ENCODE data around the gene SLC6A4.

Gene SLC6A4

GRCh38 chr17:30176855-30177254, 58.6 kb downstream of the SLC6A4 start:
- H3K27ac ChIP-seq: no peak overlapping the region
- no peak for TF ChIP-seq ZFX (IDR thresholded peaks at IDR 0.05)
- TF ChIP-seq, protein P1, sequence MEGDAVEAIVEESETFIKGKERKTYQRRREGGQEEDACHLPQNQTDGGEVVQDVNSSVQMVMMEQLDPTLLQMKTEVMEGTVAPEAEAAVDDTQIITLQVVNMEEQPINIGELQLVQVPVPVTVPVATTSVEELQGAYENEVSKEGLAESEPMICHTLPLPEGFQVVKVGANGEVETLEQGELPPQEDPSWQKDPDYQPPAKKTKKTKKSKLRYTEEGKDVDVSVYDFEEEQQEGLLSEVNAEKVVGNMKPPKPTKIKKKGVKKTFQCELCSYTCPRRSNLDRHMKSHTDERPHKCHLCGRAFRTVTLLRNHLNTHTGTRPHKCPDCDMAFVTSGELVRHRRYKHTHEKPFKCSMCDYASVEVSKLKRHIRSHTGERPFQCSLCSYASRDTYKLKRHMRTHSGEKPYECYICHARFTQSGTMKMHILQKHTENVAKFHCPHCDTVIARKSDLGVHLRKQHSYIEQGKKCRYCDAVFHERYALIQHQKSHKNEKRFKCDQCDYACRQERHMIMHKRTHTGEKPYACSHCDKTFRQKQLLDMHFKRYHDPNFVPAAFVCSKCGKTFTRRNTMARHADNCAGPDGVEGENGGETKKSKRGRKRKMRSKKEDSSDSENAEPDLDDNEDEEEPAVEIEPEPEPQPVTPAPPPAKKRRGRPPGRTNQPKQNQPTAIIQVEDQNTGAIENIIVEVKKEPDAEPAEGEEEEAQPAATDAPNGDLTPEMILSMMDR (conservative IDR thresholded peaks at IDR 0.05): no peak

DNA sequence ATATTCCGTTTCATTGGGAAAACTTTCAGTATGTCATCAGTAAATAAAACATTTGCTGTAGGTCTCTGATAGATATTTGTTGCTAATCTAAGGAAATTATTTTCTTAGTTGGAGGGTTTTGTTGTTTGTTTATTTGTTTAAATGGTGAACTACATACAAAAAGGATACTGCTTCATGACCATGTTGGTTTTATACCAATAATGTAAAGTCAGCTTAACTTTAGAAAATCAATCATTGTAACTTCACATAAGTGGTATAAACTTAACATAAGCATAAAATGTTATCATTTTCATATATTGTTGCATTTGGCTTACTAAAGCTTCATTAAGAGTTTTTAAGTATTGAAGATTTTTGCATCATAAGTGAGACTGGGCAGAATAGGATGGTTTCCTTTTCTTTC, 60.9 kb downstream of the SLC6A4 start:
- TF ChIP-seq, protein P1 (conservative IDR thresholded peaks at IDR 0.05): no peak
- no peak for TF ChIP-seq ZFX (IDR thresholded peaks at IDR 0.05)
- no peak overlapping the region for H3K27ac ChIP-seq

DNA sequence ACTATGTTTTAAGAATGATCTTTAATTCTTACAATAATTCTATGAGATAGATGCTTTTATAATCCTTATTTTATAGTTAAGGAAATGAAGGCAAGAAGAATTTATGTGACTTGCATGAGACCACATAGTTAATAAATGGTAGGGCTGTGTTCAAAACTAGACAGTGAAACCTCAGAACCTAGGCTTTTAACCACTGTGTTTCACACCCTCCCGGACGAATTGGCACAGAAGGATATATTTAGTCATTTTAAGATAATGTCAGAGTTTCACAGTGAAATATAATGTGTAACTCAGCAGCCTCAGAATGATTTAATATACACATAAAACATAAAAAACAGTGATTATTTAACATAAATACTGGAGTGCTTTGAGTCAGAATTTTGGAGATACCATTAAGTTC, 61.8 kb downstream of the SLC6A4 start:
- H3K27ac ChIP-seq: no peak overlapping the region
- TF ChIP-seq ZFX (IDR thresholded peaks at IDR 0.05): no peak
- TF ChIP-seq, protein P1 (conservative IDR thresholded peaks at IDR 0.05): no peak

DNA sequence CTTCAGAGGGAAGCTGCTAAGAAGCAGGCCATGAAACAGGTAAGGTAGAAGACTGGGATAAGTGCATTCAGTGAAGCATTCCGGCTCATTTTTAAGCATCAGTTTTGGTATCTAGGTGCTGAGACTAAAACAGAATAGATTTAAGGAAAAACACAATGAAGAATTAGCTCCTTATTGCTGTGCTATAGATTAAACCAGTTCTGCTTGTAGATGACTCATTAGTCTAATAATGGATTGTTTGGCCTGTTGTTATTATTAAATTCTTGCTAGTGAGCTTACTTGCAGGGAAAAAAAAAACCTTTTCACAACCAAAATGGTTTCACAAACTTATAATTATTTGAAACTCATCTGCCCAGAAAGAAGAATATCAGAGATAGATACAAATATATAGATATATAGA, 62.9 kb downstream of the SLC6A4 start:
- TF ChIP-seq ZFX (IDR thresholded peaks at IDR 0.05): no peak
- TF ChIP-seq, protein P1 (conservative IDR thresholded peaks at IDR 0.05): no peak
- H3K27ac ChIP-seq: no peak overlapping the region

DNA sequence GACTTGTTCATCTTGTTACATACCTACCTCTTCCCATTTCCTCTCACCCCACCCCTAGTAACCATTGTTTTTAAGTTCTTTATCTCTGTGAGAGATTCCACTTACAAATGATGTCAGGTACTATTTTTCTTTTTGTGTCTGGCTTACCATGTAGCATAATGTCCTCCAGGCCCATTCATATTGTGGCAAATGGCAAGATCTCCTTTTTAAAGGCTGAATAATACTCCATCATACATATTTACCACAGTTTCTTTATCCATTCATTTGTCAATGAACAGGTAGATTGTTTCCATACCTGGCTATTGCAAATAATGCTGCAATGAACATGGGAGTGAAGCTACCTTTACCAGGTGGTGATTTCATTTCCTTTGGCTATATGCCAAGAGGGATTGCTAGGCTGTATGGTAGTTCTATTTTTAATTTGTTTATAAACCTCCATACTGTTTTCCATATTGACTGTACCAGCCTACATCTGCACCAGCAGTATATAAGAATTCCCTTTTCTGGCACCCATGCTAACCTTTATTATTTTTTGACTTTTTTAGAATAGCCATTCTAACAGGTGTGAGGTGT, 65.0 kb downstream of the SLC6A4 start:
- H3K27ac ChIP-seq: no peak overlapping the region
- TF ChIP-seq ZFX (IDR thresholded peaks at IDR 0.05): no peak
- TF ChIP-seq, protein P1 (conservative IDR thresholded peaks at IDR 0.05): no peak

DNA sequence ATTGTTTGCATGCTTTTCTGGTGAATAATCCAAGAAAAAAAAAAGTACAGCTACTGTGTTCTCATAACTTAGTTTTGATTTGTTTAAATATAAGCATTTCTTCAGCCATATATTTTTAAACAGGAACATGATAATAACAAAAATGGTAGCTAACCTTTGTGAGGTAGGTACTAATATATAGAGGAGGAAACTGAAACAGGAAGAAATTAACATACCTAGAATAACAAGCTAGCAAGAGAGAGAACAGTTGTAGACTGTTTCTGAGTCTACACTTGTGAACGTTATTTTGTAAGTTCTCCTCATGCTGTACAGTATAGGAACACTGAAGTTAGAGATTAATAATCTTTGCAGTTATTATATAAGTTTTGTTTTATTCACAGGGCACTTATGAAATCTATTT, 69.5 kb downstream of the SLC6A4 start:
- H3K27ac ChIP-seq: no peak overlapping the region
- TF ChIP-seq, protein P1 (conservative IDR thresholded peaks at IDR 0.05): no peak
- no peak for TF ChIP-seq ZFX (IDR thresholded peaks at IDR 0.05)

- H3K27ac ChIP-seq: no peak overlapping the region
- TF ChIP-seq, protein P1 (conservative IDR thresholded peaks at IDR 0.05): no peak
- no peak for TF ChIP-seq ZFX (IDR thresholded peaks at IDR 0.05)
Observed at GRCh38 chr17:30165147-30165546, 70.3 kb downstream of the SLC6A4 start.

All from C4-2B (cell line).